UCSD-AML1 (cell line): ENCODE measurements around the gene PEX19.
"Not testable (repeated sequence)": the region's sequence is repeated elsewhere in the genome, so short reads cannot be mapped to it uniquely, and the experiment has no call there.

Experiments used
- DNase-seq: peaks from one replicate; lab custom pipeline; 2025; ENCODE audit not compliant: unreplicated experiment; lab: John Stamatoyannopoulos, UW

Gene PEX19

GRCh38 chr1:160284782-160285344 is at the start of gene PEX19:
Gene PEX19 (minus strand): TSS chr1:160285133. CDS start chr1:160285124, 9 bp downstream.
- peak; percentile 87 for DNase-seq

- no peak for DNase-seq
Measured at GRCh38 chr1:160332516-160332915, 47.6 kb upstream of the PEX19 start.

GRCh38 chr1:160330119-160330518 is 45.2 kb upstream of the PEX19 start:
- no peak for DNase-seq

- no peak for DNase-seq
Measured at GRCh38 chr1:160328184-160328583, 43.3 kb upstream of the PEX19 start.

GRCh38 chr1:160326418-160326817 is 41.5 kb upstream of the PEX19 start:
- no peak for DNase-seq

- DNase-seq, result no peak
Measured at GRCh38 chr1:160325252-160325651, 40.3 kb upstream of the PEX19 start.

GRCh38 chr1:160322831-160323230 is 37.9 kb upstream of the PEX19 start:
- DNase-seq, result no peak

GRCh38 chr1:160315359-160315758 is 30.4 kb upstream of the PEX19 start:
- no peak for DNase-seq

GRCh38 chr1:160309571-160309970 is 24.6 kb upstream of the PEX19 start:
- DNase-seq, result no peak

GRCh38 chr1:160309185-160309557 is 24.2 kb upstream of the PEX19 start:
- DNase-seq, result no peak

GRCh38 chr1:160308451-160309184 is 23.7 kb upstream of the PEX19 start:
- DNase-seq, result no peak

- DNase-seq, result no peak
Measured at GRCh38 chr1:160307118-160307791, 22.3 kb upstream of the PEX19 start.

- DNase-seq, result no peak
Measured at GRCh38 chr1:160300173-160300572, 15.2 kb upstream of the PEX19 start.

GRCh38 chr1:160296036-160296435 is 11.1 kb upstream of the PEX19 start:
- no peak for DNase-seq

- DNase-seq, result no peak
Measured at GRCh38 chr1:160293020-160293968, 8.4 kb upstream of the PEX19 start.

GRCh38 chr1:160291248-160292220 is 6.6 kb upstream of the PEX19 start:
- DNase-seq, result peak; percentile 20

GRCh38 chr1:160287769-160288168 is 2.8 kb upstream of the PEX19 start:
- DNase-seq, result not testable (repeated sequence)

- DNase-seq, result no peak
Measured at GRCh38 chr1:160285506-160285905, 573 bp upstream of the PEX19 start.

- no peak for DNase-seq
Measured at GRCh38 chr1:160284220-160284781, 632 bp downstream of the PEX19 start.

GRCh38 chr1:160282807-160283206 is 2.1 kb downstream of the PEX19 start:
- DNase-seq, result no peak
